ENCODE data around the gene OAT. TPM values are rescaled to one million over a fixed set of nuclear protein-coding genes. Genes with fewer than 3 reads are reported as not detected.

Gene OAT
- total and polyA plus RNA-seq, 10 of the 15 experiments (the other 5 are each of a cell fraction or from before 2014, with no cell fraction given), result 1.2 to 9.8 (median 1.6) TPM

DNA sequence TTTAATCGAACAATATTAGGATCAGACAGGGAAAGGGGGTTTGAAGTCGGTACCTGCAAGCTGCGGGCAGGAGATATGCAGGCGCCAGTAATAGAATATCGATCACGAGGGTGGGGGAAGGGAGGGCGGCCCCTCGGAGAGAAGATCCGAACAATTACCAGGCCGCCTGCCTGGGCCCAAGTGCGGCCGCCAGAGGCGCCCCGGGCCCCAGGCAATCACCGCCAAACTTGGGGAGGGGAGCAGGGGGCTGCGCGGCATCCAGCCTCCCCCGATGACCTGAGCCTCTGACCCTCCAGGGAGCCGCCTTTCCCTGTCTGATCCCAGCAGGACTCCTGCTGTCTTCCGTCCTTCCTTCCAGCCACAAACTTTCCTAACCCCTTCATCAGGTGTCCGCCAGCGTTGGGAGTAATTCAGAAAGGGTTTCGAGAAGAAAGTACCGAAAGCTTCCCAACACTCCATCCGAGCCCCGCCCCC is 30.0 kb upstream of the OAT start:
- TF ChIP-seq SREBF2 (IDR thresholded peaks at IDR 0.05; ENCODE audit: low read length), result no peak
- no peak for TF ChIP-seq CHD4 (IDR thresholded peaks at IDR 0.05)
- TF ChIP-seq SMAD1 (IDR thresholded peaks at IDR 0.05; ENCODE audit: low read depth, partially characterized antibody), result no peak
- no peak for TF ChIP-seq ZNF274 (IDR thresholded peaks at IDR 0.05; ENCODE audit: insufficient read depth, insufficient read length)
- no peak for TF ChIP-seq NFYA (IDR thresholded peaks at IDR 0.05; ENCODE audit: borderline replicate concordance, low read depth, low read length)
- no peak for TF ChIP-seq RB1 (IDR thresholded peaks at IDR 0.05; ENCODE audit: borderline replicate concordance)
- no peak for TF ChIP-seq NBN (IDR thresholded peaks at IDR 0.05)
- 2% methylated on average over 23 of the region's 26 CpGs for WGBS (ENCODE audit: insufficient coverage, insufficient replicate concordance, low lambda C conversion rate, missing lambda C conversion rate)
- Histone ChIP-seq H3K27ac (ENCODE audit: control insufficient read depth, insufficient read depth) (no peak overlapping the region), H3K9ac (ENCODE audit: control insufficient read depth, insufficient read depth, low read length) (no peak overlapping the region), H4K20me1 (ENCODE audit: control insufficient read depth, insufficient read depth) (no peaks in the 10 kb centered on the region), H2AFZ (ENCODE audit: control insufficient read depth, low read depth, low read length) (no peak overlapping the region), H3K79me2 (ENCODE audit: control insufficient read depth, insufficient read depth, low read length) (no peaks in the 10 kb centered on the region), H3K27me3 (replicated peaks in 1 of 2; ENCODE audit: control insufficient read depth in 2 of 2, insufficient read depth in 2 of 2, low read length in 1 of 2) (peaks cover 18 to 20% of the 10 kb centered on the region in 2 experiments), H3K4me3 (no peak overlapping the region), H3K4me1 (ENCODE audit: control insufficient read depth, insufficient read depth, low read length) (no peaks in the 10 kb centered on the region), H3K9me3 (replicated peaks; ENCODE audit: control insufficient read depth, insufficient read depth, low read length) (no peaks in the 10 kb centered on the region), H3K36me3 (ENCODE audit: control insufficient read depth in 2 of 2, insufficient read depth in 2 of 2, low read length in 1 of 2) (no peaks in the 10 kb centered on the region), H3K4me2 (ENCODE audit: control insufficient read depth, insufficient read depth) (no peak overlapping the region)
- RAD21 ChIA-PET (ENCODE audit: unreplicated experiment), result no interaction called here
- in situ Hi-C loops (cut with MboI) (no loop called here), intact Hi-C loops (cut with micrococcal nuclease; ENCODE audit: unreplicated experiment) (no loop called here)
- SMC1A ChIA-PET (ENCODE audit: uncharacterized antibody, unreplicated experiment), result no interaction called here
- CTCF ChIA-PET, result no interaction called here
- POLR2A ChIA-PET, result no interaction called here
- DNase-seq (ENCODE audit: low read depth, low spot score), result no peak
- BruUV-seq (replicated peaks), result no TSS peak
- no peak for ATAC-seq
- FAIRE-seq, result no peak

DNA sequence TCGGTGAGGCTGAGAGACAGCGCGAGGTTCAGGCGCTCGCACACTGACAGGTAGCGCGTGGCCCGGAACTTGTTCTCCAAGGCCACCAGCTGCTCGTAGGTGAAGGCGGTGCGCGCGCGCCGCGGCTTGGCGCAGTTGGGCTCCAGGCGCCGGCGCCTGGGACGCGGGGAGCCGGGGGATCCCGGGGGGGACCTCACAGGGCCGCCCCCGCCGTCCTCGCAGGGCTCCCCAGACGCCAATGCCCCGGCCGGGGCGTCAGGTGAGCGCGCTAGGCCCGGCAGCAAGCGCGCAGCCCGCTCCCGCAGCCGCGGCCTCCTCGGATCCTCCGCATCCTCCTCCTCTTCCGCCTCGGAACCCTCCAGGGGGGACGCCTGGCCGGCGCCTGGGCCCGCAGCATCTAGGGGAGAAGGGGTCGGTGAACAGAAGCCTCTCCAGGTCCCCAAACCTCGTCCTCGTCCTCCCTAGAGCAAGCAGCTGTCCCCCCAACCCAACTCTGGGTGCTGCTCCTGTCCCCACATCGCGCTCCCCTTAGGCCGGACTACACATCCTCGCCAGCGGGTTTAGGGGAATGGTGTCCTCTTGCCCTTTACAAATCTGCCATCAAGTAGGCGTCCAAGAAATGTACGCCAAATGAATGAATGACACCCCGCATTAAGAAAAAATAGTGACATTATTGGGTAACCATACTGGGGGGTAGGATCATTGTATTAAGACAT is 29.2 kb upstream of the OAT start:
- Histone ChIP-seq H3K4me3 (no peak overlapping the region), H3K27me3 (replicated peaks in 1 of 2; ENCODE audit: control insufficient read depth in 2 of 2, insufficient read depth in 2 of 2, low read length in 1 of 2) (peaks cover 16 to 20% of the 10 kb centered on the region in 2 experiments), H2AFZ (ENCODE audit: control insufficient read depth, low read depth, low read length) (no peak overlapping the region), H3K79me2 (ENCODE audit: control insufficient read depth, insufficient read depth, low read length) (no peaks in the 10 kb centered on the region), H3K27ac (ENCODE audit: control insufficient read depth, insufficient read depth) (no peak overlapping the region), H4K20me1 (ENCODE audit: control insufficient read depth, insufficient read depth) (no peaks in the 10 kb centered on the region), H3K4me2 (ENCODE audit: control insufficient read depth, insufficient read depth) (no peak overlapping the region), H3K4me1 (ENCODE audit: control insufficient read depth, insufficient read depth, low read length) (no peaks in the 10 kb centered on the region), H3K36me3 (ENCODE audit: control insufficient read depth in 2 of 2, insufficient read depth in 2 of 2, low read length in 1 of 2) (no peaks in the 10 kb centered on the region), H3K9ac (ENCODE audit: control insufficient read depth, insufficient read depth, low read length) (no peak overlapping the region), H3K9me3 (replicated peaks; ENCODE audit: control insufficient read depth, insufficient read depth, low read length) (no peaks in the 10 kb centered on the region)
- ATAC-seq, result no peak
- intact Hi-C loops (cut with micrococcal nuclease; ENCODE audit: unreplicated experiment), result no loop called here
- BruUV-seq (replicated peaks), result no TSS peak
- CTCF ChIA-PET, result no interaction called here
- in situ Hi-C loops (cut with MboI), result no loop called here
- RAD21 ChIA-PET (ENCODE audit: unreplicated experiment), result no interaction called here
- no peak for FAIRE-seq
- POLR2A ChIA-PET, result no interaction called here
- SMC1A ChIA-PET (ENCODE audit: uncharacterized antibody, unreplicated experiment), result no interaction called here
- WGBS (ENCODE audit: insufficient coverage, insufficient replicate concordance, low lambda C conversion rate, missing lambda C conversion rate), result 6% methylated on average over 53 of the region's 60 CpGs
- DNase-seq (ENCODE audit: low read depth, low spot score), result no peak
- TF ChIP-seq SIX5 (IDR thresholded peaks at IDR 0.05; ENCODE audit: low read depth, low read length, severe bottlenecking), result no peak
- TF ChIP-seq, protein P1, sequence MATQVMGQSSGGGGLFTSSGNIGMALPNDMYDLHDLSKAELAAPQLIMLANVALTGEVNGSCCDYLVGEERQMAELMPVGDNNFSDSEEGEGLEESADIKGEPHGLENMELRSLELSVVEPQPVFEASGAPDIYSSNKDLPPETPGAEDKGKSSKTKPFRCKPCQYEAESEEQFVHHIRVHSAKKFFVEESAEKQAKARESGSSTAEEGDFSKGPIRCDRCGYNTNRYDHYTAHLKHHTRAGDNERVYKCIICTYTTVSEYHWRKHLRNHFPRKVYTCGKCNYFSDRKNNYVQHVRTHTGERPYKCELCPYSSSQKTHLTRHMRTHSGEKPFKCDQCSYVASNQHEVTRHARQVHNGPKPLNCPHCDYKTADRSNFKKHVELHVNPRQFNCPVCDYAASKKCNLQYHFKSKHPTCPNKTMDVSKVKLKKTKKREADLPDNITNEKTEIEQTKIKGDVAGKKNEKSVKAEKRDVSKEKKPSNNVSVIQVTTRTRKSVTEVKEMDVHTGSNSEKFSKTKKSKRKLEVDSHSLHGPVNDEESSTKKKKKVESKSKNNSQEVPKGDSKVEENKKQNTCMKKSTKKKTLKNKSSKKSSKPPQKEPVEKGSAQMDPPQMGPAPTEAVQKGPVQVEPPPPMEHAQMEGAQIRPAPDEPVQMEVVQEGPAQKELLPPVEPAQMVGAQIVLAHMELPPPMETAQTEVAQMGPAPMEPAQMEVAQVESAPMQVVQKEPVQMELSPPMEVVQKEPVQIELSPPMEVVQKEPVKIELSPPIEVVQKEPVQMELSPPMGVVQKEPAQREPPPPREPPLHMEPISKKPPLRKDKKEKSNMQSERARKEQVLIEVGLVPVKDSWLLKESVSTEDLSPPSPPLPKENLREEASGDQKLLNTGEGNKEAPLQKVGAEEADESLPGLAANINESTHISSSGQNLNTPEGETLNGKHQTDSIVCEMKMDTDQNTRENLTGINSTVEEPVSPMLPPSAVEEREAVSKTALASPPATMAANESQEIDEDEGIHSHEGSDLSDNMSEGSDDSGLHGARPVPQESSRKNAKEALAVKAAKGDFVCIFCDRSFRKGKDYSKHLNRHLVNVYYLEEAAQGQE (IDR thresholded peaks at IDR 0.05; ENCODE audit: low read depth, low read length), result no peak
- TF ChIP-seq ZNF207 (IDR thresholded peaks at IDR 0.05; ENCODE audit: borderline replicate concordance), result no peak
- no peak for TF ChIP-seq ZNF622 (IDR thresholded peaks at IDR 0.05)
- TF ChIP-seq, protein P2, sequence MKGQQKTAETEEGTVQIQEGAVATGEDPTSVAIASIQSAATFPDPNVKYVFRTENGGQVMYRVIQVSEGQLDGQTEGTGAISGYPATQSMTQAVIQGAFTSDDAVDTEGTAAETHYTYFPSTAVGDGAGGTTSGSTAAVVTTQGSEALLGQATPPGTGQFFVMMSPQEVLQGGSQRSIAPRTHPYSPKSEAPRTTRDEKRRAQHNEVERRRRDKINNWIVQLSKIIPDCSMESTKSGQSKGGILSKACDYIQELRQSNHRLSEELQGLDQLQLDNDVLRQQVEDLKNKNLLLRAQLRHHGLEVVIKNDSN (IDR thresholded peaks at IDR 0.05; ENCODE audit: borderline replicate concordance, extremely low read length, insufficient read depth, low read depth, low read length), result no peak
- TF ChIP-seq BHLHE40 (IDR thresholded peaks at IDR 0.05; ENCODE audit: borderline replicate concordance in 1 of 2, low read depth in 2 of 2, low read length in 1 of 2), result no peak

All from GM12878 (cell line).